Omental fat pad (tissue), 4 donors: Measurements from ENCODE around the gene NCOA1. TPM values are rescaled to one million over a fixed set of nuclear protein-coding genes. Genes with fewer than 3 reads are reported as not detected.

Source experiments
- ATAC-seq: fragments of 150-250 bp; one replicate; pipeline ENCODE4 v1.9.1; 2016; ENCODE audit warnings: mild to moderate bottlenecking, moderate library complexity; ENCODE audit not compliant: low FRiP score
- DNase-seq: peaks from one replicate; pipeline ENCODE4 v3.0.0-alpha.2; 2019; ENCODE audit warnings: low spot score
- total RNA-seq, 4 donors: library from RNA; depleted of rRNA; stranded (reverse); fragments of >200 nt; gene quantifications; one replicate each; pipeline ENCODE4 v1.1.0, GENCODE V29; 2016
- TF ChIP-seq, protein P1 (sequence below), 3 donors: fragments of 450-650 bp; IDR thresholded peaks; one replicate each; pipeline ENCODE4 v1.5.1; 2016 to 2017; ENCODE audit warnings: antibody characterized with exemption in 3 of 3, mild to moderate bottlenecking in 3 of 3, moderate library complexity in 2 of 3

Gene NCOA1
- 10 to 100 TPM; 46.8 to 80.1 (median 50.1) TPM for total RNA-seq

DNA sequence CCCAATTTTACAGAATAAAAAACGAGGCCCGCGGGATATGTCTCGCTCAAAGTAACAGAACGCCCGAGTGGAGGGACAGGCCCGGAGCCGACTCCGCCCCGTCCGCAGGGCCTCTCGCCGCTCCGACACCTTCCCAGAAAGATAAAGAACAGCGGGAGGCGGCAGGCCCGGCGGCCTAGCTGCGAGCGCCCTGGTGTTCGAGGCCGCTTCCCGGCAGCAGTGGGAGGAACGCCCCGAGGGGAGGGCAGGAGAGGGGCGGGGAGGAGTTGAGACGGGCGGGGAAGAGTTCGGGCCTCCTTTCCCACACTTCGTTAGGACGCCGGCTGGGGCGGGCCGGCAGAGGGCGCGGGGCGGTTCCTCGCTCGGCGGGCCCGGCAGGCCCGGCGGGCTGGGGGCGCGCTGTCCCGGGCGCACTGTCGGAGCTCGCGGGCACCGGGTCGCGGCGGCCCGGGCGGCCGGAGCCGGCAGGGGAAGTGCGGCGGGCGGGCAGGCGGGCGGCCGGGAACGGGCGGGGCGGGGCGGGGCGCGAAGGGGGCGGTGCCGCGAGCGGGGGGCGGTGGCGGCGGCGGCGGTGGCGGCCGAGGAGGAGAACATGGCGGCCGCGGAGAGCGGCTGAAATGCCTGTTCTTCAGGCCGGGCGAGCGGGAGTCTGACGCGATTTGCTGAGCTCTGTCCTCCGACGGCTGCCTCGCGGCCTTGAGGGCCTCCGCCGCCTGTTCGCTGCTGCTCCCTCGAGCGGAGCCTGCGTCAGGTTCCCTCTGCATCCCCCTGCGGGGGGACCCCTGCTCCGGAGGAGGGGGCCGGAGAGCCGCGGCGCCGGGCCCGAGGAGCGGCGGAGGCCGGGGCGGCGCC lies at the start of gene NCOA1:
TSS of gene NCOA1 (plus strand) at position 565 of the 852 bp plus-strand sequence. CDS start 167,424 bp downstream, outside the sequence.
- peak; percentile 91 for ATAC-seq
- TF ChIP-seq, protein P1, sequence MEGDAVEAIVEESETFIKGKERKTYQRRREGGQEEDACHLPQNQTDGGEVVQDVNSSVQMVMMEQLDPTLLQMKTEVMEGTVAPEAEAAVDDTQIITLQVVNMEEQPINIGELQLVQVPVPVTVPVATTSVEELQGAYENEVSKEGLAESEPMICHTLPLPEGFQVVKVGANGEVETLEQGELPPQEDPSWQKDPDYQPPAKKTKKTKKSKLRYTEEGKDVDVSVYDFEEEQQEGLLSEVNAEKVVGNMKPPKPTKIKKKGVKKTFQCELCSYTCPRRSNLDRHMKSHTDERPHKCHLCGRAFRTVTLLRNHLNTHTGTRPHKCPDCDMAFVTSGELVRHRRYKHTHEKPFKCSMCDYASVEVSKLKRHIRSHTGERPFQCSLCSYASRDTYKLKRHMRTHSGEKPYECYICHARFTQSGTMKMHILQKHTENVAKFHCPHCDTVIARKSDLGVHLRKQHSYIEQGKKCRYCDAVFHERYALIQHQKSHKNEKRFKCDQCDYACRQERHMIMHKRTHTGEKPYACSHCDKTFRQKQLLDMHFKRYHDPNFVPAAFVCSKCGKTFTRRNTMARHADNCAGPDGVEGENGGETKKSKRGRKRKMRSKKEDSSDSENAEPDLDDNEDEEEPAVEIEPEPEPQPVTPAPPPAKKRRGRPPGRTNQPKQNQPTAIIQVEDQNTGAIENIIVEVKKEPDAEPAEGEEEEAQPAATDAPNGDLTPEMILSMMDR (IDR thresholded peaks at IDR 0.05), result no peak
- DNase-seq, result peak; percentile 66

DNA sequence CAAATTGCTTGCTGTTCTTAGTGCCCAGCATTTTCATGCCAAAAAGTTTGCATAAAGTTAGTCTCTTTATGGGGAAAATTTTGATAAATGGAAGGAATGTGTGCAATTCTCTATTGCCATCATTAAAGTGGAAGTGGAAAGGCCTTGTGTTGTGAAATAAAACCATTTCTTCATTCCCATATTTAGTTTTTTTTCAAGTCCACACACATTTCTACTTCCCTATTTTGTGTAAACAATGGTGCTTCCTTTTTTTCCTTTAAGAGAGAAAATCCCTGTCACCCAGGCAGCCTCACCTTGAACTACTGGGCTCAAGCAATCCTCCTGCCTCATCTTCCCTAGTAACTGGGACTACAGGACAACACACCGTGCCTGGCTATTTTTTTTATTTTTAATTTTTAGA lies 42.3 kb upstream of the NCOA1 start:
- ATAC-seq (no peak), DNase-seq (no peak)
- TF ChIP-seq, protein P1 (IDR thresholded peaks at IDR 0.05), result no peak

DNA sequence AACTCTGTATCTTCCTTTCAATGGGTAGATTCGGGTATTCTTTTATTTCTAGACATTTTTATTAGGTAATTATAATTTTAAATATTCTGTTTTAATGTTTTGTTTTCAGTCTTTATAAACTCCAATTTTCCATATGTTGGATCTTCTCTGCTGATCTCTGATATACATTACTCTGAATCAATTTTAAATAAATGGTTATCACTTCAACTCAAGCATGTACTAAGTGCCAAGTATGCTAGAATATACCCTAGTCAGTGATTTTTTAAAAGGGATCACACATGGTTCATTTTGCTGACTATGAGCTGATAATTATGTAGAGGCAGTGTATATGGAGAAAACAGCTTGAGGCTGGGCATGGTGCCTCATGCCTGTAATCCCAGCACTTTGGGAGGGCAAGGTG lies 41.7 kb upstream of the NCOA1 start:
- TF ChIP-seq, protein P1 (IDR thresholded peaks at IDR 0.05), result no peak
- ATAC-seq (no peak), DNase-seq (no peak)

DNA sequence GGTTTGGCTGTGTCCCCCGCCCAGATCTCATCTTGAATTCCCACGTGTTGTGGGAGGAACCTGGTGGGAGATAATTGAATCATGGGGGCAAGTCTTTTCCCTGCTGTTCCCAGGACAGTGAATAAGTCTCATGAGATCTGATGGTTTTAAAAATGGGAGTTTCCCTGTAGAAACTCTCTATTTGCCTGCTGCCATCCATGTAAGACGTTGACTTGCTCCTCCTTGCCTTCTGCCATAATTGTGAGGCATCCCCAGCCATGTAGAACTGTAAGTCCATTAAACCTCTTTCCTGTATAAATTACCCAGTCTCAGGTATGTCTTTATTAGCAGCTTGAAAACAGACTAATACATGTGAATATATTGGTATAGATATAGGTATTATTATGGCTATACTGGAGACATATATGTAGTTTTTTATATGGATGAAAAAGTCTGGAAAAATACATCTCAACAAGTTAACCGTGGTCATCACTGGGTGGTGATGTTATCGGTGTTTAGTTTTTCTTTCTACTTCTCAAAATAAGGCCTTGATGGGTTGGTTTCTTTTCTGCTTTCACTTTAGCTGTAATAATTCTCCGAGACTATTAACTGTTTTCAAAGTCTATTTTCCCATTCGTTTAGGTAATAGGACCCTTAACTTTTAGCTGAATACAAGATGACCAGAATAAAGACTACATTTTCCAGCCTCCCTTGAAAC lies 39.1 kb upstream of the NCOA1 start:
- no peak for DNase-seq
- TF ChIP-seq, protein P1 (IDR thresholded peaks at IDR 0.05), result no peak
- ATAC-seq, result no peak

DNA sequence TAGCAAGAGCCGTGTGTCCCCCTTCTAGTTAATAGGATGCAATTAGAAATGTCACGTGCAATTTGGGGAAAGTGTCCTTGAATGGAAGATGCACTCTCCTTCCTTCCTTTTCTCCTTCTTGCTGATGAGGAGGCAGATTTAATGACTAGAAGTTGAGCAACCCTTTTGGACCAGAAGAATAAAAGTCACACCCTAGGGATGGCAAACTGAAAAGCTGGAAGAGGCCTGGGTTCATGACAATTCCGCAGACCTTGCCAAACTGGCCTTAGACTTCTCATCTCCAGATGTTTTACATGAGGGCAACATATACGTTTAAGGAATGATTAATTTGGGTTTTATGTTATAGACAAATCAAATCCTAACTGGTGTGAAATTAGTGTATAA lies 38.6 kb upstream of the NCOA1 start:
- DNase-seq, result no peak
- ATAC-seq, result no peak

DNA sequence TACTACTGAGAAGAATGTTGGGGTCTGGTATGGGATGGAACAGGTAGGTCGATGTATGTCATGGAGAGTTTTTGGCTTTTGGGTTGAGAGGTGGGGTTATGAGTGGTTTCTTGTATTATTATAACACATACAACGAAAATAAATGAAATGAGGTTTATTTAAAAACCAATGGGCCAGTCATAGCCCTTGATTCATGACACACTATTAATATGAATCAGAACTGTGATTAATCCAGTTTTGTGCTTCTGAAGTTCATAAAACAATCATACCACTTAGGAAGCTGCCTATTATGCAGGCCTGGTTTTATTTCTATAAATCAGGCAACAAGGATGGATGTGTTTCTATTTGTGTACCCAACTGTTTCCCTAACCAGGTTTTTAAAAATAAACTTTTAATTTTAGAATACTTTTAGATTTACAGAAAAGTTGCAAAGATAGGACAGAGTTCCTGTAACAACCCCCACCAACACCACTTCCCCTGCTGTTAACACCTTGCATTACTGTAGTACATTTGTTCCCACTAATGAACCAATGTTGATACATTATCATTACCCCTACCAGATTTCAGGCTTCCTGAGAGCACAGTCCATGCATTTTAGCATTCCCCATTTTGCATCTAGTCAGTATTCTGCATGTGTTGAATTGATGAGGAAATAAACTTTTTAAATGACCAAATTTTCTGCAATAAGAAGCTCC lies 37.5 kb upstream of the NCOA1 start:
- TF ChIP-seq, protein P1 (IDR thresholded peaks at IDR 0.05), result no peak
- ATAC-seq, result no peak
- DNase-seq, result no peak

More for the DNA sequence above, 38.6 kb upstream of the NCOA1 start:
- TF ChIP-seq, protein P1 (IDR thresholded peaks at IDR 0.05), result no peak
